Endothelial cell of umbilical vein (primary cell): Measurements from ENCODE around the gene DDX51. TPM values are rescaled to one million over a fixed set of nuclear protein-coding genes. Genes with fewer than 3 reads are reported as not detected.

Experiments
- BruUV-seq: library from RNA; stranded (reverse); fragments of 400-500 nt; replicated peaks from 2 replicates; lab custom pipeline; 2021; lab: Mats Ljungman, UMichigan
- CTCF ChIA-PET: fragments of 300-600, 350-600 bp; sonication (Branson Sonifier 250); formaldehyde crosslinking; loops from one replicate; lab custom pipeline; 2021; ENCODE audit warnings: antibody characterized with exemption, inconsistent platforms; lab: Charles Lee
- POLR2A ChIA-PET: fragments of 300-600, 350-600 bp; sonication (Branson Sonifier 250); formaldehyde crosslinking; loops from one replicate; lab custom pipeline; 2021; ENCODE audit warnings: antibody characterized with exemption, inconsistent platforms; lab: Charles Lee
- DNase-seq: peaks from one replicate; pipeline ENCODE4 v3.0.0-alpha.2; 2011; ENCODE audit warnings: low read depth, low spot score
- FAIRE-seq: peaks from 2 replicates; lab custom pipeline; 2011; peaks lifted over from hg19 to GRCh38; lab: Jason Lieb, UNC
- H2AFZ ChIP-seq: 2 replicates; pipeline ENCODE4 v1.6.0; 2012; ENCODE audit warnings: low read depth, low read length, control low read depth, inconsistent platforms
- H3K27ac ChIP-seq: 2 replicates; pipeline ENCODE4 v1.5.1; 2011; ENCODE audit warnings: low read depth, mild to moderate bottlenecking, control low read depth, low read length, moderate library complexity; ENCODE audit not compliant: insufficient read depth
- H3K27me3 ChIP-seq, 2 experiments: 2 replicates each; pipeline versions ENCODE4 v1.6.0 to v1.6.1; 2011; ENCODE audit warnings: low read length in 2 of 2, mixed read lengths in 1 of 2; ENCODE audit not compliant: control insufficient read depth in 2 of 2, insufficient read depth in 2 of 2
- H3K36me3 ChIP-seq, 2 experiments: 2 replicates in 1 of 2; 3 replicates in 1 of 2; pipeline ENCODE4 v1.5.1; 2011; ENCODE audit warnings: low read length in 2 of 2, mild to moderate bottlenecking in 1 of 2, moderate library complexity in 1 of 2; ENCODE audit not compliant: control insufficient read depth in 2 of 2, insufficient read depth in 2 of 2; ENCODE audit errors: extremely low read depth in 1 of 2
- H3K4me1 ChIP-seq: 3 replicates; pipeline ENCODE4 v1.5.1; 2011; ENCODE audit warnings: mild to moderate bottlenecking, low read length; ENCODE audit not compliant: control insufficient read depth, insufficient read depth; ENCODE audit errors: extremely low read depth
- H3K4me2 ChIP-seq: 2 replicates; pipeline ENCODE4 v1.6.1; 2011; ENCODE audit warnings: low read length, control low read depth, mixed read lengths; ENCODE audit not compliant: insufficient read depth
- H3K4me3 ChIP-seq, 3 experiments: fragments of 200-600 bp in 1 of 3; sonication (generic), shearing (Covaris generic) in 1 of 3; replicated peaks in 1 of 3; 2 replicates each; pipeline ENCODE4 v1.5.1; 2011 to 2016; ENCODE audit warnings: control low read depth in 3 of 3, low read length in 3 of 3, mild to moderate bottlenecking in 2 of 3, inconsistent platforms in 1 of 3, low read depth in 1 of 3, moderate library complexity in 1 of 3; ENCODE audit not compliant: insufficient read depth in 1 of 3
- H3K79me2 ChIP-seq: 2 replicates; pipeline ENCODE4 v1.6.0; 2012; ENCODE audit warnings: low read length, inconsistent platforms; ENCODE audit not compliant: control insufficient read depth, insufficient read depth
- H3K9ac ChIP-seq: replicated peaks from 2 replicates; pipeline ENCODE3; 2011; ENCODE audit warnings: low read length, control low read depth; ENCODE audit not compliant: insufficient read depth; ENCODE audit errors: extremely low read depth
- H3K9me1 ChIP-seq: replicated peaks from 3 replicates; pipeline ENCODE4 v1.6.0; 2011; ENCODE audit warnings: mild to moderate bottlenecking, low read length; ENCODE audit not compliant: control insufficient read depth, insufficient read depth; ENCODE audit errors: extremely low read depth
- H3K9me3 ChIP-seq: replicated peaks from 2 replicates; pipeline ENCODE4 v1.5.1; 2012; ENCODE audit warnings: low read length, inconsistent platforms; ENCODE audit not compliant: control insufficient read depth, insufficient read depth
- H4K20me1 ChIP-seq: replicated peaks from 2 replicates; pipeline ENCODE3; 2011; ENCODE audit warnings: mild to moderate bottlenecking, low read length; ENCODE audit not compliant: control insufficient read depth, insufficient read depth; ENCODE audit errors: extremely low read depth
- CTCF ChIP-seq, 2 donors: IDR thresholded peaks; 1 replicate in 1 of 2; 2 replicates in 1 of 2; pipeline ENCODE4 v1.5.1; 2011; ENCODE audit warnings: low read length in 2 of 2, mild to moderate bottlenecking in 2 of 2, moderate library complexity in 2 of 2, control low read depth in 1 of 2, inconsistent platforms in 1 of 2, low read depth in 1 of 2; ENCODE audit not compliant: insufficient read depth in 1 of 2; ENCODE audit errors: extremely low read depth in 1 of 2
- EZH2 ChIP-seq: IDR thresholded peaks from 2 replicates; pipeline ENCODE4 v1.6.1; 2012; ENCODE audit warnings: borderline replicate concordance, low read depth, mild to moderate bottlenecking, moderate library complexity, low read length, inconsistent platforms; ENCODE audit not compliant: severe bottlenecking
- FOS ChIP-seq: IDR thresholded peaks from 2 replicates; pipeline ENCODE4 v1.6.1; 2011; ENCODE audit warnings: mild to moderate bottlenecking, low read length, moderate library complexity, borderline replicate concordance; ENCODE audit not compliant: insufficient read depth
- GATA2 ChIP-seq: IDR thresholded peaks from 2 replicates; pipeline ENCODE4 v1.7.0; 2011; ENCODE audit warnings: low read depth, mild to moderate bottlenecking, moderate library complexity, mixed read lengths, low read length; ENCODE audit not compliant: insufficient read length, insufficient read depth
- JUN ChIP-seq: IDR thresholded peaks from 2 replicates; pipeline ENCODE4 v1.6.1; 2011; ENCODE audit warnings: borderline replicate concordance, low read depth; ENCODE audit not compliant: insufficient read length, insufficient read depth
- MAX ChIP-seq: IDR thresholded peaks from 2 replicates; pipeline ENCODE4 v1.6.1; 2011; ENCODE audit not compliant: insufficient read depth, insufficient read length
- MYC ChIP-seq: IDR thresholded peaks from one replicate; pipeline ENCODE4 v1.6.1; 2011; ENCODE audit warnings: mild to moderate bottlenecking, low read depth, low read length
- POLR2A ChIP-seq: IDR thresholded peaks from 2 replicates; pipeline ENCODE4 v1.6.1; 2012; ENCODE audit warnings: low read depth, mild to moderate bottlenecking, control low read depth, low read length
- POLR2AphosphoS5 ChIP-seq: IDR thresholded peaks from 2 replicates; pipeline ENCODE4 v1.6.1; 2012; ENCODE audit warnings: low read depth, mild to moderate bottlenecking, control low read depth, low read length, moderate library complexity; ENCODE audit not compliant: insufficient read depth
- dilution Hi-C: fragments of 300-500 bp; cut with MboI; formaldehyde crosslinking; loops from one replicate; pipeline ENCODE4 v1.15.0; 2019; ENCODE audit warnings: low sequenced_read_pairs; ENCODE audit not compliant: extremely low pct_ligation_motif_present
- intact Hi-C: fragments of 100-400 bp; cut with micrococcal nuclease; formaldehyde crosslinking; loops from one replicate; pipeline ENCODE4 v1.10.0; 2022
- polyA plus RNA-seq, 4 experiments: library from polyadenylated mRNA; depleted of rRNA in 3 of 4; stranded (reverse) in 3 of 4; unstranded in 1 of 4; fragments of >200 nt; gene quantifications; 2 replicates each; pipeline versions ENCODE4 v1.2.1 to v1.2.3, GENCODE V29; 2011 to 2012; ENCODE audit warnings: missing spikeins in 1 of 4
- total RNA-seq: library from RNA; stranded (reverse); gene quantifications from 2 replicates; pipeline ENCODE4 v1.2.3, GENCODE V29; 2021

DDX51 gene
- total and polyA plus RNA-seq, 2 donors (not counting 3 experiments of a cell fraction or from before 2014, with no cell fraction given) = 11.4 to 23.5 TPM

DNA sequence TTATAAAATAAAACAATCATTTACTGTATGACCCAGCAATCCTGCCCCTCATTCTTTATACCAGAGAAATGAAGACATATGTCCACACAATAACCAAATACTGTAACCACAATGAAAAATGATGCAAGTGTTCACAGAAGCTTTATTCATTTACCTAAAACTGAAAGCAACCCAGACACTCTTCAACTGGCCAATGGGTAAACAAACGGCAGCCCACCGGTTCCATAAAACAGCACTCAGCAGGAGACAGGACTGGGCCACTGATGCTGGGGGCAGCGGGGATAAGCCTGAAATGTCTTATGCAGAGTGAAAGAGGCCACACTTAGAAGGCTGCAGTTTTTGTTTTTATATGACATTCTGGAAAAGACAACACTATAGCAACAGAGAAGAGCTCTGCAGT, 15.1 kb downstream of the DDX51 start:
- H3K36me3 ChIP-seq = peaks cover 3 to 22% of the 10 kb centered on the region in 2 experiments

GRCh38 chr12:132127041-132127440, 17.1 kb downstream of the DDX51 start:
- Histone ChIP-seq H4K20me1 (no peaks in the 10 kb centered on the region), H3K4me2 (no peak overlapping the region), H3K9me1 (no peaks in the 10 kb centered on the region), H3K9ac (no peak overlapping the region), H2AFZ (no peak overlapping the region), H3K27ac (no peak overlapping the region), H3K79me2 (no peaks in the 10 kb centered on the region), H3K4me1 (no peaks in the 10 kb centered on the region), H3K36me3 (peaks cover 3 to 26% of the 10 kb centered on the region in 2 experiments), H3K4me3 (no peak overlapping the region), H3K27me3 (no peaks in the 10 kb centered on the region), H3K9me3 (no peaks in the 10 kb centered on the region)
- no TSS peak for BruUV-seq
- CTCF ChIA-PET = no interaction called here
- DNase-seq = no peak
- no peak for TF ChIP-seq FOS
- no peak for TF ChIP-seq EZH2
- no peak for TF ChIP-seq MAX
- TF ChIP-seq POLR2A = no peak
- no peak for TF ChIP-seq JUN
- TF ChIP-seq GATA2 = no peak
- TF ChIP-seq POLR2AphosphoS5 = no peak
- TF ChIP-seq CTCF (IDR thresholded peaks at IDR 0.05; ENCODE audit: extremely low read depth in 1 of 2, insufficient read depth in 1 of 2, low read depth in 1 of 2, low read length in 2 of 2) = no peak
- no peak for TF ChIP-seq MYC
- dilution Hi-C loops (no loop called here), intact Hi-C loops (no loop called here)
- no peak for FAIRE-seq
- POLR2A ChIA-PET = no interaction called here

More for the DNA sequence above, 15.1 kb downstream of the DDX51 start:
- TF ChIP-seq FOS = no peak
- TF ChIP-seq EZH2 = no peak
- no peak for TF ChIP-seq GATA2
- no peak for TF ChIP-seq JUN
- no peak for TF ChIP-seq MYC
- Histone ChIP-seq H2AFZ (no peak overlapping the region), H3K9me1 (no peaks in the 10 kb centered on the region), H4K20me1 (no peaks in the 10 kb centered on the region), H3K9ac (no peak overlapping the region), H3K27me3 (no peaks in the 10 kb centered on the region), H3K4me3 (no peak overlapping the region), H3K27ac (no peak overlapping the region), H3K4me1 (no peaks in the 10 kb centered on the region), H3K9me3 (no peaks in the 10 kb centered on the region), H3K4me2 (no peak overlapping the region), H3K79me2 (no peaks in the 10 kb centered on the region)
- dilution Hi-C loops = no loop called here
- intact Hi-C loops = no loop called here
- CTCF ChIA-PET = interaction anchor here (1.1 kb wide), 1 partner anchor 25 kb away, joined by 3 read pairs; no protein-coding TSS in a partner anchor
- no peak for DNase-seq
- no TSS peak for BruUV-seq
- POLR2A ChIA-PET = no interaction called here
- FAIRE-seq = no peak
